Natural killer cell (primary cell): ENCODE data around the gene SETBP1. TPM values are rescaled to one million over a fixed set of nuclear protein-coding genes. Genes with fewer than 3 reads are reported as not detected.

Source experiments
- ATAC-seq, 3 donors: fragments of 150-1000 bp in 2 of 3; fragments of 200-7000 bp in 1 of 3; cut with Tn5 transposase; 1 replicate in 1 of 3; 2 replicates in 2 of 3; pipeline ENCODE4 v1.10.0; 2021; ENCODE audit warnings: mild to moderate bottlenecking in 2 of 3, moderate library complexity in 2 of 3
- DNase-seq, 2 donors: peaks; one replicate each; pipeline versions ENCODE4 v3.0.0 to v3.0.0-alpha.2; 2013 to 2021; ENCODE audit warnings: mixed read lengths in 1 of 2
- H3K27ac ChIP-seq: one replicate; pipeline ENCODE4 v1.5.1; 2013; ENCODE audit warnings: mild to moderate bottlenecking, low read length
- H3K27me3 ChIP-seq: one replicate; pipeline ENCODE4 v1.6.1; 2013; ENCODE audit warnings: low read length; ENCODE audit not compliant: control insufficient read depth, insufficient read depth
- H3K36me3 ChIP-seq: one replicate; pipeline ENCODE4 v1.6.1; 2013; ENCODE audit warnings: low read length; ENCODE audit not compliant: control insufficient read depth, insufficient read depth
- H3K4me1 ChIP-seq: one replicate; pipeline ENCODE4 v1.6.1; 2013; ENCODE audit warnings: low read length; ENCODE audit not compliant: control insufficient read depth, insufficient read depth
- H3K4me3 ChIP-seq: one replicate; pipeline ENCODE4 v1.5.1; 2013; ENCODE audit warnings: low read length
- H3K9me3 ChIP-seq: one replicate; pipeline ENCODE4 v1.6.1; 2013; ENCODE audit warnings: low read length; ENCODE audit not compliant: control insufficient read depth, insufficient read depth
- H3K27ac Mint-ChIP-seq, 2 donors: one replicate each; pipeline ENCODE4 v1.8.0; 2022; ENCODE audit warnings: mild to moderate bottlenecking in 2 of 2, mixed read lengths in 2 of 2, moderate library complexity in 1 of 2
- H3K27me3 Mint-ChIP-seq, 2 donors: one replicate each; pipeline ENCODE4 v1.8.0; 2022; ENCODE audit warnings: low read depth in 2 of 2, mixed read lengths in 2 of 2
- H3K36me3 Mint-ChIP-seq: one replicate; pipeline ENCODE4 v1.8.0; 2022; ENCODE audit warnings: mixed read lengths
- H3K4me1 Mint-ChIP-seq, 2 donors: one replicate each; pipeline ENCODE4 v1.8.0; 2022; ENCODE audit warnings: mixed read lengths in 2 of 2
- H3K4me3 Mint-ChIP-seq: one replicate; pipeline ENCODE4 v1.8.0; 2022; ENCODE audit warnings: mild to moderate bottlenecking, moderate library complexity, mixed read lengths
- H3K9me3 Mint-ChIP-seq, 2 donors: one replicate each; pipeline ENCODE4 v1.8.0; 2022; ENCODE audit warnings: mixed read lengths in 2 of 2
- CTCF ChIP-seq: fragments of 200-600 bp; IDR thresholded peaks from one replicate; pipeline ENCODE4 v1.8.0; 2022; ENCODE audit warnings: antibody characterized with exemption
- WGBS: methylation state at CpG from one replicate; pipeline ENCODE4 v1.1.7; 2013; ENCODE audit warnings: missing lambda C conversion rate; ENCODE audit not compliant: insufficient coverage; 5-methylcytosine and 5-hydroxymethylcytosine counted together
- intact Hi-C: fragments of 100-400 bp; cut with micrococcal nuclease; formaldehyde crosslinking; loops from one replicate; pipeline ENCODE4 v1.14.2; 2022
- total RNA-seq, 4 donors: library from RNA; stranded (reverse); fragments of 120-200 nt in 1 of 4; gene quantifications; one replicate each; pipeline versions ENCODE4 v1.2.3 to v1.2.4, GENCODE V29; 2013 to 2022

Gene SETBP1
- total RNA-seq, 3 donors from 2014 or later (not counting 1 experiment from before 2014, with no cell fraction given): 36.0 to 46.6 (median 41.2) TPM

- Histone ChIP-seq H3K9me3 (peaks cover 7% of the 10 kb centered on the region), H3K36me3 (no peaks in the 10 kb centered on the region), H3K4me1 (peaks cover 4% of the 10 kb centered on the region), H3K27ac (no peak overlapping the region), H3K4me3 (no peak overlapping the region), H3K27me3 (no peaks in the 10 kb centered on the region)
- Mint-ChIP-seq H3K4me1 (peaks cover 4 to 11% of the 10 kb centered on the region in 2 donors), H3K36me3 (peaks cover 8% of the 10 kb centered on the region), H3K9me3 (peaks cover 3% of the 10 kb centered on the region in 2 donors), H3K4me3 (no peak overlapping the region), H3K27me3 (peaks cover 14 to 26% of the 10 kb centered on the region in 2 donors), H3K27ac (no peak overlapping the region)
- no peak for DNase-seq
- no peak for ATAC-seq
- WGBS: 42% methylated on average over 13 of the region's 13 CpGs
- TF ChIP-seq CTCF: no peak
- intact Hi-C loops: no loop called here
These were observed 403.5 kb downstream of the SETBP1 start for GRCh38 chr18:45084206-45084605.

GRCh38 chr18:45085916-45086624, 405.4 kb downstream of the SETBP1 start:
- H3K27me3 ChIP-seq: no peaks in the 10 kb centered on the region
- peaks cover 14 to 26% of the 10 kb centered on the region in 2 donors for H3K27me3 Mint-ChIP-seq
- no peak overlapping the region for H3K4me3 Mint-ChIP-seq
- H3K36me3 ChIP-seq: no peaks in the 10 kb centered on the region
- peaks cover 2 to 3% of the 10 kb centered on the region in 2 donors for H3K9me3 Mint-ChIP-seq
- intact Hi-C loops: no loop called here
- H3K36me3 Mint-ChIP-seq: peaks cover 6% of the 10 kb centered on the region
- peaks cover 4% of the 10 kb centered on the region for H3K4me1 ChIP-seq
- H3K27ac Mint-ChIP-seq: no peak overlapping the region
- WGBS: 89% methylated on average over 4 of the region's 5 CpGs
- no peak for ATAC-seq
- peaks cover 4 to 11% of the 10 kb centered on the region in 2 donors for H3K4me1 Mint-ChIP-seq
- H3K9me3 ChIP-seq: peaks cover 7% of the 10 kb centered on the region
- no peak overlapping the region for H3K4me3 ChIP-seq
- DNase-seq: no peak
- no peak overlapping the region for H3K27ac ChIP-seq
- TF ChIP-seq CTCF: no peak

GRCh38 chr18:45086777-45087176, 406.1 kb downstream of the SETBP1 start:
- H3K4me3 Mint-ChIP-seq: no peak overlapping the region
- H3K4me1 Mint-ChIP-seq: peaks cover 4 to 11% of the 10 kb centered on the region in 2 donors
- WGBS: 90% methylated on average over 2 of the region's 3 CpGs
- peaks cover 14 to 26% of the 10 kb centered on the region in 2 donors for H3K27me3 Mint-ChIP-seq
- Histone ChIP-seq H3K27ac (no peak overlapping the region), H3K36me3 (no peaks in the 10 kb centered on the region), H3K27me3 (no peaks in the 10 kb centered on the region), H3K4me1 (peaks cover under 1% of the 10 kb centered on the region), H3K9me3 (peaks cover 4% of the 10 kb centered on the region), H3K4me3 (no peak overlapping the region)
- H3K27ac Mint-ChIP-seq: no peak overlapping the region
- DNase-seq: no peak
- H3K9me3 Mint-ChIP-seq: no peaks in the 10 kb centered on the region
- intact Hi-C loops: no loop called here
- no peak for ATAC-seq
- no peak for TF ChIP-seq CTCF
- no peaks in the 10 kb centered on the region for H3K36me3 Mint-ChIP-seq
